ENCODE results near the gene GCSAML.
"Not testable (repeated sequence)": the region's sequence is repeated elsewhere in the genome, so short reads cannot be mapped to it uniquely, and the experiment has no call there.

GCSAML gene

DNA sequence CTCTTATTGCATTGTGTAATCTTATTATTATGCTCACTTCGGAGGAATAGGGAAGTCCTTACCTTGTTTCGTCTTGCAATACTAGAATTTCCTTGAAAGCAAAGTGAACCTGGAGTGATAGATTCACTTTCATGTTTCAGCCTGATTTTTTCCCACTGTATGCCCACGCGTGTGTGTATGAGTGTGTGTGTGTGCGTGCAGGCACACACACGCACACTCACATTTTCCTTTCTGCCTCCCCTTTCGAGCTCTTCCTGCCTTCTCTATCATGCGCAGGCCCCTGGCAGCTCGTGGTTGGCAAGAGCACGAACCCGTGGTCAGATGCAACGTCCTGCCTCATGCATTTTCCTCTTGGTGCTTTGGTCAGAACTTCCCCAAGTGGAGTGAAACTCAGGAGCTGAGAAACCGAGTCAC, at the start of gene GCSAML:
Gene GCSAML, plus strand, starts transcription at position 366 of the 414 bp plus-strand sequence. CDS start 58 bp downstream, outside the sequence.
- DNase-seq (ENCODE audit: low spot score), result no peak

DNA sequence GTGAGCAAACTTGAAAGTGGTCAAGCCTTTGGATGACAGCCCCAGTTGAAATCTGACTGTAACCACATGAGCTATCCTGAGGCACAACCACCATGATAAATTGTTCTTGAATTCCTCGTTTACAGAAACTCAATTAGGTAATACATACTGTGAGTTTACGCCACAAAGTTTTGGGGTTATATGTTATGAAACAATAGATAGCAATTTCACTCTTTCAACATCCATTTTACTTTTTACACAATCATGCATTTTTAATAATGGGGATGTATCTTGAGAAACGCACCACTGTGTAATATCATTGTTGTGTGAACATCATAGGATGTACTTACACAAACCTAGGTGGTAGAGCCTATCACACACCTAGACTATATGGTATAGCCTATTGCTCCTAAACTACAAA, 48.1 kb upstream of the GCSAML start:
- no peak for DNase-seq (ENCODE audit: low spot score)

DNA sequence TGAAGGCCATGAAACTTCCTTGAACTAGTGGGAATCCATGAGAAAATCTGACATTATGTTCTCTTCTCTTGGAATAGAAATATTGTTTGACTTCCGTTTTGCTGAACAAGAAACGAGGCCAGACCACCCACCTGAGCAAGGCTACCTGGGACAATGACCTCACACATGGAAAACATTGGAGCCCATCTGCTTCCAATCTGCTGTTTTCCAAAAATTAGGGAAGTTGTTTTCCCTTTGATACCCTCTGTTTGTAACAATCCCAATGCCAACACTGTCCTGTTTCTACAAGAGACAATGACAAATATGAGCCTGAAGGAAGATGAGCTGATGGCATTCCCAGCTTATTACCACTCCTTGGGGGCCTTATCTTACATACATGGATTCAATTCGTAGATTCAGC, 42.1 kb upstream of the GCSAML start:
- DNase-seq (ENCODE audit: low spot score), result no peak

DNA sequence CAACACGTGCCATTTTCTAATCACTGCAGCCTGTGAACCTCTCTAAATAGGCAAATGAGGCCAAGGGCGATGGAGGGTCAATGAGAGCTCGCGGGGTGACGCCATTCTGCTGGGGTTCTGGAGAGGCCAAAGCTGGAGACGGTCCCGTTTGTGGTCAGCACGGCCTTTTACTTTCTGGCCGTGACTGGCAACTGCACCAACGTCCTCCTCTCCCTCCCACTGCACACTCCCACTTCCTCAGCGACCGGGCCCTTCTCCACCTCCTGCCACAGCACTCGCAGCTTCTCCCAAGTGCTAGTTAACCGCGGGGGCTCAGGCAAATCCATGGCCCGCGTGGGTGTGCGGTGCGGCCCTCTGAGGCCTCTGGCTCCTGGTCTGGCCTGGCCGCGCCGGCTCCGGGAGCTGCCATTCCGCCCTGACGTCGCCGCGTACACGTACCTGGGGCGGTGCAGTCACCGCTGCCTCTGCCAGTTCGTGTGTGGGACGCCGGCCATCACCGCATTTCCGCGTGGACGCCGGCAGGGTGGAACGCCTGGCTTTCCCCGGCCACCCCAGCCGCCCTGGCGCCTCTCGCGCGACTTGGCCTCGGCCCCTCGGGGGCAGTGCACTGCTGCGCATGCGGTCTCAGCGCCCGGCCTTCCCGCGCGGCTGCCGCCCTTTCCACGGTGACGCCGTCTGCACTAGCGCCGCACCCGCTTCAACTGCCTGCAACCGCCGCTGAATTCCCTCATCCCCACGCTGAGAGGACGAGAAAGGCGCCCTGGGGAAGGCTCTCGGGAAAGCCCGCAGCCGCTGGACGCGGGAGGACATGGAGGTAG, 30.9 kb upstream of the GCSAML start:
- DNase-seq (ENCODE audit: low spot score), result no peak

DNA sequence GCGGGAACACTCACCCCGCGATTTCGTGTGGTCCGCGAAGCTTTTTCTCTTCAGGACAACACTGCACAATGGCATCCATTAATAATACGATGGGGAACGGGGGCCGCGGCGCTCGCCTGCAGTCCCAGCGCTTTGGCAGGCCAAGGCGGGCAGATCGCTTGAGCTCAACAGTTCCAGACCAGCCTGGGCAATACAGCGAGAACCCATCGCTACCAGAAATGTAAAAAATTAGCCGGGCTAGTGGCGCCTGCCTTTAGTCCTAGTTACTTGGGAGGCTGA, 30.4 kb upstream of the GCSAML start:
- DNase-seq (ENCODE audit: low spot score), result no peak

DNA sequence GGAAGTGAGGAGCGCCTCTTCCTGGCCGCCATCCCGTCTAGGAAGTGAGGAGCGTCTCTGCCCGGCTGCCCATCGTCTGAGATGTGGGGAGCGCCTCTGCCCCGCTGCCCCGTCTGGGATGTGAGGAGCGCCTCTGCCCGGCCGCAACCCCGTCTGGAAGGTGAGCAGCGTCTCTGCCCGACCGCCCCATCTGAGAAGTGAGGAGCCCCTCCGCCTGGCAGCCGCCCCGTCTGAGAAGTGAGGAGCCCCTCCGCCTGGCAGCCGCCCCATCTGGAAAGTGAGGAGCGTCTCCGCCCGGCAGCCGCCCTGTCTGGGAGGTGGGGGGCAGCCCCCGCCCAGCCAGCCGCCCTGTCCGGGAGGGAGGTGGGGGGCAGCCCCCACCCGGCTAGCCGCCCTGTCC, 27.0 kb upstream of the GCSAML start:
- not testable (repeated sequence) for DNase-seq (ENCODE audit: low spot score)

DNA sequence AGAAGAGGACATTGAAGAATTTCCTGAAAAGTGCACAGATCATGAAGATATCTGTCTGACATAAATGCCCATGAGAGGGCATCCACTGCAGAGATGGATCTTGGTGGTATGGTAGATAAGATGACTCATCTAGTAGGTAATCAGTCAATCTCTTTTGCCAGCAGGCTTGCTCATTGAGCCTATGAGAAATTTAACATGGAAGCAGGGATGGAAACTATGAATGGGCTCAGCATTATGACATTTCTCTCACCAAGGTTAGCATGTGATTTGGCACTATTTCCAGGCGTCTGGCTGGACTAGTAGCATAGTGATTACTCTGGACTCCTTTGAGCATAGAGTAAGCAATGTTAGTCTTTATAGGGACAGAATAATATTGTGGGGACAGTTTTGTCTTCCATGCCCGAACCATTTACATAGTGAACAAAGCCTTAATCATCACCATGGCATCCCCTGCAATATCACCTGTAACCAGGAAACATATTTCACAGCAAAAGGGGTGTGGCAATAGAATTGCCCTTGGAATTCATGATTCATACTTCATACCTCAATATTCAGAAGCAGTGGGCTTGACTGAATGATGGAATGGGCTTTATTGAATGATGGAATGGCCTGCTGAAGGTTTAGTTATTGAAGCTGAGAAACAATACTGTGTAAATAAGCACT, 20.0 kb upstream of the GCSAML start:
- DNase-seq (ENCODE audit: low spot score), result no peak

DNA sequence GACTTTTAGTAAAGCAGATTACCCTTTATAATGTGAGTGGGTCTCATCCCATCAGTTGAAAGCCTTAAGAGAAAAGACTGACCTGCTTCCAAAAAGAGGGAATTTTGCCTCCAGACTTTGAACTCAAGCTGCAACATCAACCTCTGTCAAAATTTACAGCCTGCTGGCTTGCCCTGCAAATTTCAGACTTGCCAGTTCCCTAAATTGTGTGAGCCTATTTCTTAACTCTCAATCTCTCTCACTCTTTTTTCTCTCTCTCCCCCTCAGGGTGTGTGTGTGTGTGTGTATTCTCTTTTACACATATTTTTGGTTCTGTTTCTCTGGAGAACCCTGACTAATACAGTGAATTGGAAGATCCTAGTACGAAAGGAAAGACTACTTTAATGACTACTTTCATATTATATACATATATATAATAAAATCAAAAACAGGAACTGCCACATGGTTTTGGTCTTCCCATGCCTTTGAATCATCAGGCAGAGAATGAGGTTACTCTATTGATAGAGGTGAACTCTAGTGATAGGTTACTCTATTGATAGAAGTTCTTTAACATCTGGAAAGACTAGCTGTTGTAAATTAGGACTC, 19.1 kb upstream of the GCSAML start:
- DNase-seq (ENCODE audit: low spot score), result no peak

DNA sequence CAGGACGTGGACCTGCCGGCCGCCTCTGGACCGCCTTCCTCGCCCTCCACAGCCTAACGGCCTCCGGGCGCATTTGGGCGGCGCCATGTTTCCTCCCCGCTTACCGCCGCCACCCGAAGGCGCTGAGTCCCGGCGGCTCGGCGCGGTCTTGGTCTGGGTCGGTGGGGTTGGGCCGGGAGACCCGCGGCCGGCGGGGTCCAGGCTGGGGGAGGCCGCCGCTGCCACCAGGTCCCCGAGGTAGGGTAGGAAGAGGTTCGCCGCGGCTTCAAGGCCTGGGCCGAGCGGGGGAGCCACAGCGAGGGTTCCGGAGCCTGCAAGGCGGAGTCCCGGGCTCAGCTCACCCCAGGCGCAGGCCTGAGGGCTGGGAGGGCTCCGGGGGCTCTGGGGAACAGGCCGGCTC, 18.1 kb upstream of the GCSAML start:
- DNase-seq (ENCODE audit: low spot score), result no peak

DNA sequence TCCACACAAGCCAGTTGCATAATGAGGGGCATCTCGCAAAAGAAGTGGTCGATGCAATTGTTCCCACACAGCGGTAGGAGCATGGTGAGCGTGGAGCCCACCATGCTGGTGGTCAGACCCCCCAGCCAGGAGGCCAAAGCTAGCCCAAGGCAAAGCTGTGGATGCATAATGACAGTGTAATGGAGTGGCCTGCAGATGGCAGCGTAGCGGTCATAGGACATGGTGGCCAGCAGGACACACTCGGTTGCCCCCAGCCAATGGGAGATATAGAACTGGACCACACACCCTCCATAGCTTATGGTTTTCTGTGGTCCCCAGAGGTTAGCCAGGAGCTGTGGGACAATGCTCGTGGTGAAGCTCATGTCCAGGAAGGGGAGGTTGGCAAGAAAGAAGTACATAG, 17.0 kb upstream of the GCSAML start:
- DNase-seq (ENCODE audit: low spot score), result no peak

DNA sequence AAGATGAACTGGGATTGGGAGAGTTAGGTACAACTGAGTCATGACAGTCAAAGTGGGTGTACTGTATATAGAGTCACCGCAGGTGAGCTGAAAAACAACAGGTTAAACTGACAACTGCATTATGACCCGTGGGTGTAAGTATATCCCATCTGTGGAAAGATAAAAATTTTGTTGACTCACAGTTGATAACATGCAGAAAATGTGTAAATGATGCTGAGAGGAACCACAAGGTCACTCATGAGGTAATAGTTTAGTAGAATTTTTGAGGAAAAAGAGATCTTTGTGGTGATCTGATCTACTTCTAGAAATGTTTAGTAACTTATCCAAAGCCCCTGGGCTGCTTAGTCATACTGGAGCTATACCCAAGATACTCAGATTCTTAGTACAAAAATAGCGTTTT, 13.5 kb upstream of the GCSAML start:
- DNase-seq (ENCODE audit: low spot score), result peak; percentile 12

DNA sequence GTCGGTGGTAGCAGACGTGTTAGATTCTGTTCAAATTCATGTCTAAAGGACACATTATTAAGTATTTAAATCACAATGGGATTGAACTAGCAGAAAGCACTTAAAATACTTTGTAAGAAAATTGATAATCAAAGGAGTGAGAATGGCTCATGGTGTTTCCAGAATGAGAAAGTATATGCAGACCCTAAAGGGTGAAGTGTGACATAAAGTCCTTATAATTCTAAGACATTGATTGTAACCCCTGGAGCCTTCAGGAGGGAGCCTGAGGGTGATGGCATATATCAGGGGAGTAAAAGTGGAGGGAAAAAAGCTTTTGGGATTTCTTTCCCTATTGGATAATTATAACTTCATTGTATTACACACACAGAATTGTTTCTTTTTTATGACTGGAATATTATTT, 12.6 kb upstream of the GCSAML start, which contains the start of gene OR2C3:
Gene OR2C3, minus strand, starts transcription at position 101 of the 400 bp plus-strand sequence. CDS start 3,929 bp downstream, outside the sequence.
- DNase-seq (ENCODE audit: low spot score), result no peak

DNA sequence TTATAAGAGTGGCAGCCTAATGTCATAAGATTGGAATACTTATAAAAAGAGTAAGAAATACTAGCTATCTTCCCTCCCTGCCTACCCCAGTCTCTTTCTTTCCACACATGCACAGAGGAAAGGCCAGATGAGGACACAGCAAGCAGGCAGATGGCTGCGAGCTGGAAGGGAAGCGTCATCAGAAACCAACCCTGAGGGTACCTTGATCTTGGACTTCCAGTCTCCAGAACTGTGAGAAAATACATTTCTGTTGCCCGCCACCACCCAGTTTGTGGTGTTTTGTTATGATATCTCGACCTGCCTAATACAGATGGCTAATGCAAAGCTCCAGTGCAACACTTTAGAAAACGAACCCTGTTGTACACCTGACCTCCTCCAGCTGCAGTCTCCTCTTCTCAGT, 10.4 kb upstream of the GCSAML start:
- DNase-seq (ENCODE audit: low spot score), result no peak

DNA sequence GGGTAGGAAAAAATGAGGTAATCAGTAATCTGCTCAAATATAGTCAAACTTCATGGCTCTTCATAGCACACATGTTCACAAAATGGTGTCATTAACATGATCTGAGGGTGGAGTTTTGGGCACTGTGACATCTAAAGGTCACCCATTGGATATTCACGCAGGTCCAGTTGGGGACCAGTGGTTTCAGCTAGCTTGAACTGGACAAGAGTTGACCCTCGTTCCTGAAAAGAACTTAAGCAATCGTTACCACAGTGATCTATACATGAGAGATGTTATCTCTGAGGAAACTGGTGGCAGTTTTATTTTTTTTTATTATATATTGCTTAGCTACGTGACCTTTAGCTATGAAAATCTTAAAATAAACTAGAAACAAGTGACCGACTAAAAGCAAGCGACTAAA, 9.7 kb upstream of the GCSAML start:
- DNase-seq (ENCODE audit: low spot score), result no peak

DNA sequence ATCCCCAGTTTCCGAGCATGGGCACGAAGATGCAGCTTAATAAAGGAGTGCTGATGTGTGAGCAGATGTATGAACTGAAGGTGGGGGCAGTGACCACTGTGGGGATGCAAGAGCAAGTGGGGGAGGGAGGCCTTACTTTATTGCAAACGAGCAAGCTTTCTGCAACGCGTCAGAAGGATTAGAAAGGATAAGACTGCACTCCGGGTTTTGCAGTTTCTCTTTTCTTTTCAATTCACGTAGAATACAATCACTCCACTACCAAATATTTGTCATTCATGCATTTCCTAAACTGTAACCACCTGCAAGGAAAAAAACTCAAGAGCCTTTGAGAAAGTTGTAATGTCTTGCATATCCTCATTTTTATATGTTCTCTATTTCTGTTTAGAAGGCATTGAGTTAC, 8.4 kb upstream of the GCSAML start:
- DNase-seq (ENCODE audit: low spot score), result no peak

DNA sequence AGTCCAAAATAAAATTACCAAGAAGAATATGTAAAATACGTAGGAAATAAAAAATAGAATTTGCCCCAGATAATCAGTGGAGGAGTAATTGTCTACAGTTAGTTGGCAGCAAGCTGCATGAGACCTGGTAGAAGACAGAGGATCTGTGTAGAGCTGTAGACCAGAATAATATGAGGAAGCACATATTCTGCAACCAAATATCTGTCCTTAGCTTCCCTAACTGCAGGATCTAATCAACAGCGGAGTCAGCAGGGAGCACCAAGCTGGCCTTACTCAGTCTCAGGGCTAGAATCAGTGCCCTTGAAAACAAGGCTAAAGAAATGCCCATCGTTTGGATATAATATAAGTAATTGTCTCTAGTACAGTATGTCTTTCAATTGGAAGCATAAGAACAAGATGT, 6.1 kb upstream of the GCSAML start:
- DNase-seq (ENCODE audit: low spot score), result no peak

DNA sequence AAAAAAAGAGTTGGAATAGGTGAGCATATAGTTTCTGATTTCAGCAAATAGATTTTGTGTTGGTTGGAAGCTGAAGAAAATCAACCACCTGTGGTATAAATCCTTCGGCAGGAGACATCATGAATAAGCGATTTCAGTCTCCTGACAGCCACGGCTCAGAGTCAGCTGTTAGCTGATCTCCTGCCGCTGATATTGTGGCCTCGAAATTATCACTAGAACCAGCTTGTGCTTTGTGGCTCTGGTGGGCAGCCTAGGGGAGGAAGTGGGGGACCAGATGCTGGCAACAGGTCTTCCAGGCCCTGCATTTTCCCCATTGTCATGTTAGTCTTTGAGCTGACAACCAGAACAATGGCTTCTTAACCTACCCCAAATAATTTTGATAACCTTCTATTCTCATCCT, 842 bp upstream of the GCSAML start:
- DNase-seq (ENCODE audit: low spot score), result no peak

DNA sequence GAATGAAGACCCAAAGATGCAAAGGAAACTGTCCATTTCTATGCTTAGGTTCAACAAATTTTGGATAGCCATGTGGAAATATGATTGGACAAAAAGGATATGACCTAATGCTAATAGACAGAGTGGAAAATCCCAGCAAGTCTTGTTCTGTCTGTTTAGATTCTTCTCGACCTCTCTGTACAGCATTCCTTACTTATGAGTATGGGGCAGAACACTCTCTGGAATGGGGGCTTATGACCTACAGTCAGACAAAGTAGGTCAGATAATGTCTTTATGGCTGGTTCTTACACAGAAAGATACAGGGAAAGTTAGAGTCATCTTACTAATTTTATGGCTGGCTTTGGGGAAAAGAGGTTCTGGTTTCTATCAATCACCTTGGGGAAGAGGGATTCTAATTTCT, 2.8 kb downstream of the GCSAML start:
- peak; percentile 21 for DNase-seq (ENCODE audit: low spot score)

DNA sequence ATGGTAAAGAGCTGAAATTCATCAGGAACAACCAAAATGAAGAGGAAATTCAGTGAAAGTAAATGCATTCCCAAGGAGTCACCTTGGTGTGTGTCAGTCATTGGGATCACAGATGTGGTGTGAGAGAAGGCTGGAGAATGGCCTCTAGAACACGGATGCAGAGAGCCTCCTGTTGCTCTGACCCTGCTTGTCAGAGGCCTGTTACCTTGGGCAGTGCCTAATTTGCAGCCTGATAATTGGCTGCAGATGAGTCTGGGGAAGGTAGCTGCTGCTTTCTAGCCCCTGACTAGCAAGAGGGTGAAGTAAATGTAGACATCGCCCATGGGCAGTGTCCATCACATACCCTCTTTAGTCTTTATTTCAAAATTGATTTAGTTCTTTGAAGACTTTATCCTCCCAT, 3.3 kb downstream of the GCSAML start:
- no peak for DNase-seq (ENCODE audit: low spot score)

DNA sequence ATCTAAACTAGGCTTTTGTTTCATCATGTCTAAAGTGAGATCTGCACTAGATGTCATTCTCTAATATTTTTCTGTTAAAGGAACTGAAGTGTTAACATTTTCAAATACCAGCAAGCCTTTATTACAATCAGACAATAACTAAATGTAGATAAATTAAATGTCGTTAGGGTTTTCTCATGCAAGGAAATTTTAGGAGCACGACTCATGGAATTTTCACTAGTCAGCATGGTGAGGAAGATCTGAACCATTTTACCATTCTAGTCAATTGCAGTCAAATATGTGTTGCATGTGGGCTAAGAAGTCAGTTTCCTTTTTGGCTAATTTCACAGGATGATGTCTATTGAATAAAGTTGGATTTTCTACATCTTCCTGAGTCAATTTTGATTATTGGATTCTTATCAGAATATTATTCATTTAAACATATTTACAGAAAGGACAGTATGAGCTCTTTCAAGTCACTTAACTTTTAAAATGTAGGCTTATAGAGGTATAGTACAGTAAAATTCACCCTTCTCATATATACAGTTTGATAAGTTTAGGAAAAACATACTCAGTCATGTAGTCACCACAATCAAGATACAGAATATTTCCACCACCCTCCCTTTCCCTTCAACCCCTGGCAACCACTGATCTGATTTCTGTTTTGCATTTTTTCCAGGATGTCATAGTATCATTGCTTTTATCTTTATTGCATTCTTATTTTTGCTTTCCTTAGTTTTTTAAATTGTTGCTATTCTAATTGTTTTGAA, 9.2 kb downstream of the GCSAML start:
- DNase-seq (ENCODE audit: low spot score), result no peak

DNA sequence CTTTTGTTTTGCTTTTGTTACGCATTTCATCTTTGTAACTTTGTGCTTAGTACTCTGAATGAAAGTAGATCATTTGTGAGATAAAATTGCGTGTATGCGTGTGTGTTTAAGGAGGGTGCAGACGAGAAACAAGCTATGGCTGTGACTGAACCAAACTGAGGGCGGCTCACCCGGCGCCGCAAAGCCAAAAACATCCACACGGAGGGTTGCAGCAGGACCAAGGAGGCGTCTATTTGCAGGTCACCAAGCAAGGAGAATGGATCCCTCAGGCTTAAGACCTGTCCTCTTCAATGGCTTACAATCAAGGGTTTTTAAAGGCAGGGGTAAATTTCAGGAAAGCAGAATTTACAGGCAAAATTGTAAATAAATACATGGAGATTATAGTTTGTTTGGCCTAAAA, 12.8 kb downstream of the GCSAML start:
- DNase-seq (ENCODE audit: low spot score), result no peak

DNA sequence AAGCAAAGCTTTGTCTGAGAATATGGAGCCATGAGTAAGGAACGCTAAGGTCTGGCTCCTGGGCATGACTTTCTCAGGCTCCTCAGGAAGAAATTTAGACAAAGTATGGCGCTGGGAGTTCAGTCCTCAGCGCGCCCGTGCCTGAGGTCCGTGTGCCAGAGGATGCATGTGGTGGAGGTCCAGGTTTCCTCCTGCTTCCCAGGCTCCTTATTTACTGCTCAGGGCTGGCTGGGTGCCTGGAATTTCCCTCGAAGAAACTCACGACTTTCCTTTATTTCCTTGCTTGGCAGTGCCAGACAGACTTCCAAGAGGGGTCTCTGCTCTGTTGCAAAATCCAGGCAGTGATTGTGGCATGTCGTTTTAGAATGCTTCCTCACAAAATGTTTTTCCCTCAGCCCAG, 13.3 kb downstream of the GCSAML start:
- DNase-seq (ENCODE audit: low spot score), result no peak

DNA sequence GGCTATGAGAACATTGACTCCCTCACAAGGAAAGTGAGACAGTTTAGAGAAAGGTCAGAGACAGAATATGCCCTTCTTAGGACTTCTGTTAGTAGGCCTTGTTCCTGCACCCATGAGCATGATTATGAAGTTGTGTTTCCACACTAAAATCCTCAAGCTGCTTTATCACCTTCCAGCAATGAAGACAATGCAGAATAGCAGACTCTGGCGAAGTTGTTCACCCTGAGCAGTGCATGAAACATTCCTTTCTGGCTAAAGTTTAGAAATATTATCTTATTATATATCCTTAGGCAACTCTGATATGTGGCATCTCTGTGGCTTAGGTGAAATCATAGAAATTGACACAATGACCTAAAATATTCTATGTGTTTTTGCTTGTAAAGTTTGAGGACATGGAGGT, 25.3 kb downstream of the GCSAML start:
- DNase-seq (ENCODE audit: low spot score), result no peak

All from hepatic stellate cell (primary cell).